ENCODE data around the gene SFXN3. TPM values are rescaled to one million over a fixed set of nuclear protein-coding genes. Genes with fewer than 3 reads are reported as not detected.

Gene SFXN3
- 39.7 to 48.0 TPM (median 42.5 TPM) in 5 replicates for total RNA-seq (2022; extraction: Qiagen RNA extraction; ENCODE audit: low read depth)

DNA sequence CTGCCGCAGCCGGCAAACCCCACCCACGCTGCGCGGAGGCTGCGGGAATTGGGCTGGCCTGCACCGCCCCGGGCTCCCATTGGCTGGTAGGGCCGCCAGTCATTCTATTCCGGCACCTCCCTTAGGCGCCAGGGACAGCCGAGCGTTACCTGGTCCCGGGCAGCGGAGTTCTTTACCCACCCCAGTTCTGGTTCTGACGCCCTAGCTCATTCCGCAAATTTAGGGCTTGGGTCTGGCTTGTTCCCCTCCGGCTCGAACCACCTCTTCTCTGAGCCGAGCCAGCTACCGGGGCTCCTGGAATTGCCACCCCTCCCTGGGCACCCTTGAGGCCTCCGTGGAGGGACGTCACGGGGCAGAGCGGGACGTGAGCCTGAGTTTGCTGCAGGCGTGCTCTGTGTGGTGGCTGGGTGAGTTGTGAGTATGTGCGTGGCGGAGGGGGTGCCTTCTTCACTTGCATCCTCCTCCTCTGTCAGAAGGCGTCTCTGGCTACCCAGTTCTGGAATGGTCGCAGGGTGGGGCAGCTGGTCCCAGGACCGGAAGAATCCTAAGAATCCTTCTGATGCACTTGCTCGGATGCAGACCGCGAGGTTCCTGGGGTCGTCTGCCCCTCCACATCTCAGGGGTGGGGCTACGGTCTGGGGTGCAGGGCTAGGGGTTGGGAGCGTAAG lies at the start of gene SFXN3, which contains the start of gene PDZD7:
SFXN3 (plus strand) TSS at position 107 of the 668 bp plus-strand sequence. CDS start 3,461 bp downstream, outside the sequence.
PDZD7 (minus strand) TSS at position 2 of the 668 bp plus-strand sequence. CDS start 910 bp downstream, outside the sequence.

DNA sequence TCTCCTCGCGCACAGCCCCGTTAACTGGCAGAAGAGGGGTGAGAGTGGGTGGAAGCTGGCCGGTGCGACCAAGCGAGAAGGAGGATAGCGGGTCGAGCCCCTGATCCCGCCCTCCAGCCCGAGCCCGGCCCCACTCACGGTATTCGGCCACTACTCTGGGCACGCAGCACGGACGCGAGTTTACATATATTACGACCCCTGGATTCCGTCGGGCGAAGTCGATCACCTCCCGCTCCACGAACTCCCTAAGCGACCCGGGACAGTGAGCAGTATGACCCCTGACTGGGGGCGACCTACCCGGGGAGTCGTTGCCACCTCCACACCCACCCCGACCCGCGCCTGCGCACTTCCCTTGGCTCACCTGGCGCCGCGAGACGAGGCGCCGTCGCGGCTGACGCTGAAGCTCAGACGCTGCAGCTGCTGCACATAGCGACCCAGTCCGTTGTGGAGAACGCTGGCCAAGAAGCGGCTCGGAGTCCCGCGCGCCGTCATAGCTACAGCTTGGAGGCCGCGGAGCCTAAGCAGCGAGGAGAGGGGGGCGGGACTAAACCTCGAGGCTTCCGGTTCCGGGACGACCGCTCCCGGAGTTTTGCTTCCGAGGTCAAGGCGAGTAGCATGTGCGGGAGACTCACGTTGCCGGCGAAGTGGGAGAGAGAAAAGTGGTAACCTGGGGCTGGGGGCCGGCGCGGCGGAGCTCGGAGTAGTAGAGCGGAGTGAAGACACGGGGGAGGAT lies 43.9 kb upstream of the SFXN3 start, which contains the start of the genes MRPL43 and TWNK:
MRPL43 (minus strand) TSS at position 546 of the 733 bp plus-strand sequence; CDS start at position 492, 54 bp downstream.
TWNK (plus strand) TSS at position 592 of the 733 bp plus-strand sequence. CDS start 668 bp downstream, outside the sequence.

GRCh38 chr10:100999742-101000126 lies 31.3 kb upstream of the SFXN3 start, which contains the start of gene LZTS2:
TSS of gene LZTS2 (plus strand) at chr10:100999808. CDS start at chr10:101002539, 2,731 bp downstream.

DNA sequence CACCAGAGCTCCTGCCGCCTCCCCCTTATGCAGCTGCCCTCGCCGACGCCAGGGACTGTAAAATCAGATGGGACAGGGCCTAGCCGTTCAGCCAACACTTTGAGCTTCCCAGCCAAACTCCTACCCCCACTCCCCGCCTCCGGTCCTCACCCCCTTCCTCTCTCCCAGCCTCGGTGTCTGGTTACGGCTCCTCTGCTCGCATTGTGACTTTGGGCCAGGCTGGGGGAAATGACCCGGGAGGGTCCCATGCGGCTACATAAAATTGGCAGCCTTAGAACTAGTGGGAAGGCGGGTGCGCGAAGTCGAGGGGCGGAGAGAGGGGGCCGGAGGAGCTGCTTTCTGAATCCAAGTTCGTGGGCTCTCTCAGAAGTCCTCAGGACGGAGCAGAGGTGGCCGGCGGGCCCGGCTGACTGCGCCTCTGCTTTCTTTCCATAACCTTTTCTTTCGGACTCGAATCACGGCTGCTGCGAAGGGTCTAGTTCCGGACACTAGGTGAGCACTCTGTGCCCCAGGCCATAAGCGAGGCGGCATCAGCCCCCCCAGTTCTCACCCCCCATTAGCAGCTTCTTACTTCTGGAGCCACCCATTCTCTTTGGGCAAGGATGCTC lies 30.7 kb downstream of the SFXN3 start, which contains the start of gene KAZALD1:
KAZALD1 (plus strand) TSS at position 366 of the 608 bp plus-strand sequence. CDS start 604 bp downstream, outside the sequence.

Other genes starting within 250 kb of the SFXN3 start
- gene SLF2, start 118.3 kb upstream of the SFXN3 start, total RNA-seq (2022; extraction: Qiagen RNA extraction; ENCODE audit: low read depth): 5.7 to 10.5 TPM (median 9.6 TPM) in 5 replicates
- 8.3 to 11.0 TPM (median 9.7 TPM) in 5 replicates for gene SEMA4G, start 61.7 kb upstream of the SFXN3 start, total RNA-seq (2022; extraction: Qiagen RNA extraction; ENCODE audit: low read depth)
- gene MRPL43, start 43.7 kb upstream of the SFXN3 start, total RNA-seq (2022; extraction: Qiagen RNA extraction; ENCODE audit: low read depth): 76.3 to 106 TPM (median 97.8 TPM) in 5 replicates
- gene TWNK, start 43.7 kb upstream of the SFXN3 start, total RNA-seq (2022; extraction: Qiagen RNA extraction; ENCODE audit: low read depth): 40.4 to 51.7 TPM (median 47.3 TPM) in 5 replicates
- gene LZTS2, start 31.4 kb upstream of the SFXN3 start, total RNA-seq (2022; extraction: Qiagen RNA extraction; ENCODE audit: low read depth): 30.7 to 47.3 TPM (median 38.8 TPM) in 5 replicates
- gene PDZD7, start 105 bp upstream of the SFXN3 start, total RNA-seq (2022; extraction: Qiagen RNA extraction; ENCODE audit: low read depth): 0.61 to 1.1 TPM (median 0.63 TPM) in 5 replicates
- gene KAZALD1, start 30.8 kb downstream of the SFXN3 start, total RNA-seq (2022; extraction: Qiagen RNA extraction; ENCODE audit: low read depth): 1.9 to 3.1 TPM (median 2.6 TPM) in 5 replicates
- gene TLX1, start 100.1 kb downstream of the SFXN3 start, total RNA-seq (2022; extraction: Qiagen RNA extraction; ENCODE audit: low read depth): not detected in 5 replicates
- not detected in 5 replicates for gene LBX1, start 198.2 kb downstream of the SFXN3 start, total RNA-seq (2022; extraction: Qiagen RNA extraction; ENCODE audit: low read depth)